ENCODE data around the gene TNFRSF4. TPM values are rescaled to one million over a fixed set of nuclear protein-coding genes. Genes with fewer than 3 reads are reported as not detected.

The TNFRSF4 gene
- total RNA-seq, 4 donors from 2014 or later = 1.5 to 4.5 (median 3.2) TPM

DNA sequence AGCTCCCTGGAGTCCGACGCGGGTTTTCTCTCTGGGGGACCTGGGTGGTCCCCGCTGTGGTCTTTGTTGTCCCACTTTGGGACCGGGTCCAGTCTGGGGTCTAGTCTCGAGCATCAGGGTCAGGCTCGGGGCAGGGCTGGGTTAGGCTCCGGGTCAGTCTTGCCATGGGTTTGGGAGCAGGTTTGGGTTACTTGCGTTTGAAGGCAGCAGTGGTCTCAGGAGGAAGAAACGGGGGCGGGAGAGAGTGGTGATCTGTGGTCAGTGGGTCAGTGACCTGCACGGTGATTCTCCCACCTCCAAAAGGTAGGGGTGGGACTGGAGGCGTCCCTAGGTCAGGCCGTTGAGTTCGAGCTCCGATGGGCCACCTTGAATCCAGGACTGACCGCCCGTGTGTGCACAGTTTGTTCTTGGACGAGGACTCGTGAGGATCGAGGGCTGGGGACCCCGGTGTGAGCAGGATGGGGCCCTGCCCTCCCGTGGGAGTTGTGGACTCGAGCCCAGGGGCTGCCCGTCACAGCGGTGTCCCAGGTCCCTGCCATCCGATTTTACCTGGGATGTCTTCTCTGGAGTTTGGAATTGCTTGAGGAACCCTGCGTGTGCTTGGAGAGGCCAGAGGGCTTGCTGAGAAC, 20.3 kb upstream of the TNFRSF4 start:
- Histone ChIP-seq H3K4me1 (peaks cover 20 to 43% of the 10 kb centered on the region in 2 donors), H3K4me3 (replicated peaks in 1 of 3) (no peak overlapping the region), H3K9me3 (no peaks in the 10 kb centered on the region), H3K36me3 (no peaks in the 10 kb centered on the region), H3K27me3 (no peaks in the 10 kb centered on the region), H3K27ac (no peak overlapping the region)
- no peak for TF ChIP-seq CTCF (IDR thresholded peaks at IDR 0.05)
- TF ChIP-seq POLR2A (IDR thresholded peaks at IDR 0.05) = no peak
- no peak for DNase-seq
- intact Hi-C loops (cut with DNase I) = no loop called here
- 94 to 95% methylated on average over 28 of the region's 28 CpGs for WGBS, 2 donors

- no peak for TF ChIP-seq CTCF (IDR thresholded peaks at IDR 0.05)
- Histone ChIP-seq H3K36me3 (peaks cover 2 to 5% of the 10 kb centered on the region in 2 donors), H3K27me3 (no peaks in the 10 kb centered on the region), H3K4me3 (replicated peaks in 1 of 3) (no peak overlapping the region), H3K27ac (no peak overlapping the region), H3K4me1 (peaks cover 20 to 45% of the 10 kb centered on the region in 2 donors), H3K9me3 (no peaks in the 10 kb centered on the region)
- no peak for DNase-seq
- WGBS, 2 donors = 98 to 99% methylated on average over 15 of the region's 15 CpGs
- intact Hi-C loops (cut with DNase I) = no loop called here
Observed at GRCh38 chr1:1233567-1233892, 19.6 kb upstream of the TNFRSF4 start.

- Histone ChIP-seq H3K4me1 (peaks cover 20 to 43% of the 10 kb centered on the region in 2 donors), H3K27ac (no peak overlapping the region), H3K27me3 (no peaks in the 10 kb centered on the region), H3K4me3 (replicated peaks in 1 of 3) (no peak overlapping the region), H3K9me3 (no peaks in the 10 kb centered on the region), H3K36me3 (peaks cover 8 to 10% of the 10 kb centered on the region in 2 donors)
- 87 to 89% methylated on average over 43 to 47 of the region's 98 CpGs for WGBS, 2 donors
- TF ChIP-seq POLR2A (IDR thresholded peaks at IDR 0.05) (no peak), CTCF (IDR thresholded peaks at IDR 0.05) (no peak)
- no peak for DNase-seq
- intact Hi-C loops (cut with DNase I) = no loop called here
Observed at GRCh38 chr1:1232796-1233566, 19.0 kb upstream of the TNFRSF4 start.

DNA sequence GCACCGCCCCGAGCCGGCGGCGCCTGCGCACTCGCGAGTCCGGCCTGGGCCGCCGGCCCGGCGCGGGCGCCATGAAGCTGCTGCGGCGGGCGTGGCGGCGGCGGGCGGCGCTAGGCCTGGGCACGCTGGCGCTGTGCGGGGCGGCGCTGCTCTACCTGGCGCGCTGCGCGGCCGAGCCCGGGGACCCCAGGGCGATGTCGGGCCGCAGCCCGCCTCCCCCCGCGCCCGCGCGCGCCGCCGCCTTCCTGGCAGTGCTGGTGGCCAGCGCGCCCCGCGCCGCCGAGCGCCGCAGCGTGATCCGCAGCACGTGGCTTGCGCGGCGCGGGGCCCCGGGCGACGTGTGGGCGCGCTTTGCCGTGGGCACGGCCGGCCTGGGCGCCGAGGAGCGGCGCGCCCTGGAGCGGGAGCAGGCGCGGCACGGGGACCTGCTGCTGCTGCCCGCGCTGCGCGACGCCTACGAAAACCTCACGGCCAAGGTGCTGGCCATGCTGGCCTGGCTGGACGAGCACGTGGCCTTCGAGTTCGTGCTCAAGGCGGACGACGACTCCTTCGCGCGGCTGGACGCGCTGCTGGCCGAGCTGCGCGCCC, 18.3 kb upstream of the TNFRSF4 start, which contains the start of gene B3GALT6:
Gene B3GALT6 (plus strand): TSS at position 30 of the 588 bp plus-strand sequence. CDS start 42 bp downstream, at position 72.
- Histone ChIP-seq H3K4me3 (replicated peaks in 1 of 3) (peak within 1 kb of the TSS; percentile 85 to 98 (median 96)), H3K4me1 (peaks cover 18 to 36% of the 10 kb centered on the region in 2 donors), H3K27ac (peak within 1 kb of the TSS; percentile 48 to 80 (median 73)), H3K9me3 (no peaks in the 10 kb centered on the region), H3K27me3 (no peaks in the 10 kb centered on the region), H3K36me3 (peaks cover 14 to 16% of the 10 kb centered on the region in 2 donors)
- intact Hi-C loops (cut with DNase I) = no loop called here
- peak in 1 of 2 donors; percentile 11 for DNase-seq
- WGBS, 2 donors = 28% methylated on average over 5 of the region's 100 CpGs; no CpG with 5 or more reads in 1 of the 2 donors
- TF ChIP-seq CTCF (IDR thresholded peaks at IDR 0.05) (no peak), POLR2A (IDR thresholded peaks at IDR 0.05) (peak in 1 of 2 donors; percentile 70)

Measured in thyroid gland (tissue), 4 donors.